Esophagus muscularis mucosa (tissue), 4 donors: ENCODE data around the gene NSDHL.

Experiments used
- EP300 ChIP-seq: sonication (generic); formaldehyde crosslinking; IDR thresholded peaks from one replicate; pipeline ENCODE4 v1.6.1; 2017; ENCODE audit warnings: antibody characterized with exemption
- POLR2A ChIP-seq: fragments of 450-650 bp; IDR thresholded peaks from one replicate; pipeline ENCODE4 v1.6.1; 2017; ENCODE audit warnings: antibody characterized with exemption, moderate library complexity, mild to moderate bottlenecking, low read depth
- POLR2AphosphoS5 ChIP-seq, 2 donors: sonication (generic); formaldehyde crosslinking; IDR thresholded peaks; one replicate each; pipeline ENCODE4 v1.6.1; 2017; ENCODE audit warnings: antibody characterized with exemption in 2 of 2
- TF ChIP-seq, protein P1 (sequence below), 3 experiments: fragments of 200-600 bp in 2 of 3; fragments of 450-650 bp in 1 of 3; sonication (generic) in 2 of 3; IDR thresholded peaks; one replicate each; pipeline ENCODE4 v1.5.1; 2017 to 2019; ENCODE audit warnings: antibody characterized with exemption in 3 of 3, mild to moderate bottlenecking in 2 of 3, moderate library complexity in 1 of 3

DNA sequence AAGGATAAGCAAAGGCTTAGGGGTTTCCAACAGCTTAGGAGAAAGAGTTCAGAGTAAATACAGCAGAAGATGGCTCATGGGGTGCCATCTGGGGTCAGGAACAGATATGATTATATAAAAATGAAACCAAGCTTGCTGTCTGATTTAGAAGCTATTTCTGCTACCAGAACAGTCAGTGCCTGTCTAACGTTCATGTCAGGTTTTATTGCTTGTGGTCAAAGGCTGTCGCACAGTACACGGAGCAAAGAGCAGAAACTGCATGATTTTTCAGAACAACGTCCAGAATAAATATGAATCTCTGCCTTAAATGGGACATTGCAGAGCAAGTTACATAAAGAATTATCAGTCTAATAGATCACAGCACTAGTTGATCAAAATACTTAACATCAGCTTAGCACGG lies 17.7 kb upstream of the NSDHL start:
- TF ChIP-seq, protein P1, sequence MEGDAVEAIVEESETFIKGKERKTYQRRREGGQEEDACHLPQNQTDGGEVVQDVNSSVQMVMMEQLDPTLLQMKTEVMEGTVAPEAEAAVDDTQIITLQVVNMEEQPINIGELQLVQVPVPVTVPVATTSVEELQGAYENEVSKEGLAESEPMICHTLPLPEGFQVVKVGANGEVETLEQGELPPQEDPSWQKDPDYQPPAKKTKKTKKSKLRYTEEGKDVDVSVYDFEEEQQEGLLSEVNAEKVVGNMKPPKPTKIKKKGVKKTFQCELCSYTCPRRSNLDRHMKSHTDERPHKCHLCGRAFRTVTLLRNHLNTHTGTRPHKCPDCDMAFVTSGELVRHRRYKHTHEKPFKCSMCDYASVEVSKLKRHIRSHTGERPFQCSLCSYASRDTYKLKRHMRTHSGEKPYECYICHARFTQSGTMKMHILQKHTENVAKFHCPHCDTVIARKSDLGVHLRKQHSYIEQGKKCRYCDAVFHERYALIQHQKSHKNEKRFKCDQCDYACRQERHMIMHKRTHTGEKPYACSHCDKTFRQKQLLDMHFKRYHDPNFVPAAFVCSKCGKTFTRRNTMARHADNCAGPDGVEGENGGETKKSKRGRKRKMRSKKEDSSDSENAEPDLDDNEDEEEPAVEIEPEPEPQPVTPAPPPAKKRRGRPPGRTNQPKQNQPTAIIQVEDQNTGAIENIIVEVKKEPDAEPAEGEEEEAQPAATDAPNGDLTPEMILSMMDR (IDR thresholded peaks at IDR 0.05), result no peak
- TF ChIP-seq POLR2A (no peak), EP300 (no peak), POLR2AphosphoS5 (IDR thresholded peaks at IDR 0.05) (no peak)
